D721Med (cell line): ENCODE results near the gene STIM1.
"Not testable (repeated sequence)": the region's sequence is repeated elsewhere in the genome, so short reads cannot be mapped to it uniquely, and the experiment has no call there.

Experiments used
- DNase-seq: peaks from one replicate; pipeline ENCODE4 v3.0.0; 2011; ENCODE audit warnings: low spot score; ENCODE audit not compliant: insufficient read length
- FAIRE-seq: peaks from 2 replicates; lab custom pipeline; 2011; peaks lifted over from hg19 to GRCh38; lab: Jason Lieb, UNC
- CTCF ChIP-seq: IDR thresholded peaks from 2 replicates; pipeline ENCODE4 v1.5.1; 2012; ENCODE audit warnings: mild to moderate bottlenecking, control low read depth; ENCODE audit not compliant: insufficient read depth; ENCODE audit errors: missing control alignments

Gene STIM1

DNA sequence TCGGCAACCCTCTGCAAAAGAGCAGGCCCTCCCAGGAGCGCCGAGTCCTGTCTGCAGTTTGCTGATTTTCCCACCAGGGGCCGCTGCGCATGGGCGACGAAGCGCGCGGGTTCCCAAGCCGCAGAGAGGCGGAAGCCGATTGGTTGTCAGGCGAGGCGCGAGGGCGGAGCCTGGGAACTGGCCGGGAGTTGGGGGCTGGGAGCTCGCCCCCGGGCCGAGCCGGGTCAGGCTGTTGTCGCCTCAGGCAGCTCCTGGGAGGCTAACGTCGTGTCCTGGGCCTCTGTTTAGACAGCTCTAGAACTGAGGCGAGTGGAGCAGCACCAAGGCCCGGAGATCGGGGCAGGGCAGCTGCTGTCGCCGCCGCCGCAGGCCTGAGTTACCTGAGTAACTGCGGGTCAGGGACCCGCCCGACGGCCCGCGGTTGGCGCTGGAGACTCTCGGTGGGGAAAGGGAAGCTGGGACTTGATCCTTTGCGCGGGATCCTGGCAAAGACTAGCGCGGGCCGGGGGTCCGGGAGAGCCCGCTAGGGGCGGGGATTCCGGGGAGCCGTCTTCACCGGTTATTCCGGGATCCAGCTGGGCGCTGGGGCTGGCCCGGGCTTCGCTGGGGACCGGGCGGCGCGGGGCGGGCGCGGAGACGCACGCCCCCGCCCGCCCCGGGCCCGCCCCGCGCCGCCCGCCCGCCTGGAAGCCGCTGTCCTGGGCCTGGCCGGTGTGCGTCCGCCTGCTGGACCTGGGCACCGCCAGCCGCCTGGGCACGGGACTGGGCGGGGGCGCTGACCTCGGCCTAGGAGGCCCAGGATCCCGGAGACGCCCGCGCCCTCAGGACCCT, at the start of gene STIM1:
TSS of gene STIM1 (plus strand) at position 688 of the 831 bp plus-strand sequence. CDS start 607 bp downstream, outside the sequence.
- DNase-seq (peak; percentile 45), FAIRE-seq (no peak)
- peak; percentile 84 for TF ChIP-seq CTCF

DNA sequence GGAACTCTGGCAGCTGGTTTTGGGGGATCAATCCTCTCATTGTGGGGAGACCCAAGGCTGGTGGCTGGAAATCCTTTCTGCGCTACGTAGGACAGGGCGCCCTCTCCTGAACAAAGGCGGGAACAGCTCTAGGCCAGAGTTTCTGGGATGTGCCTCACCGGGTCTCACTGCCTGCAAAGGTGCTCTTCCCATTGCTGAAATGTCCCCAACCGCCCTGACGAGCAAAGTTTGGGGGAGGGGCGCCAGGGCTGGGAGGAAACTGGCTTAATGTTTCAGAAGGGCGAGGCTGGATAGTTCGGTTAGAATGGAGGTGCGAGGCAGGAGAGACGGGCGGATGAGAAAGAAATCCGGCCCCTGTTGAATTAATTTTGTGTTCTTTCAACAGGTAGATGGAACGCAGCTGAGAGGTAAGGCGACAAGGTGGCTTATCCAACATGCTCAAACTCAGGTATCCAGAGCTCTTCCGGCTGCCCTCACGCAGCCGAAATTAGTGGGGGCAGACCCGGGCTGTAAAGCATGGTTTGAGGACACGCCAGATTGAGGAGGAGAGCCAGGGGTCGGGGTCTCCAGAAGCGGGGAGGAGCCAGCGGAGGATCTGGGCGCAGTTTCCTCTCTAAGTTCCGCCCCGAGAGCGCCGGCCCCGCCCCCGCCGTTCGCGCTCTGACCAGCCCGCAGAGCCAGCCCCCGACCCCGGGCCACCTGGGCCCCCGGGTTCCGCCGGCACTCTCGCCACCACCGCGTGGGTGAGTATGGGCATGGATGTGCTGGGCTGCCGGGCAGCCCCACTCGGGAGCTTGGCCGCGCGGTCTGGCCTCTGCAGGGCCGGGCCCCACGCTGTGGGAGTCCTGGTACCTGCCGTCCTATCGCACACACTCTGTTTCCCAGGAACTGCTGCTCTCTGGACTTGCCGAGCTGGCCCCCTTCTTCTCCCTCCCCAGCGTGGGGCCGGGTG, 47.3 kb upstream of the STIM1 start, which contains the start of gene PGAP2:
TSS of gene PGAP2 (plus strand) at position 652 of the 952 bp plus-strand sequence. CDS start 2,700 bp downstream, outside the sequence.
- peak; percentile 46 for DNase-seq
- FAIRE-seq, result no peak
- TF ChIP-seq CTCF, result peak; percentile 51

- TF ChIP-seq CTCF, result peak; percentile 29
- DNase-seq (no peak), FAIRE-seq (no peak)
Observed at GRCh38 chr11:3808861-3809623, 46.4 kb upstream of the STIM1 start.

- TF ChIP-seq CTCF, result no peak
- FAIRE-seq (no peak), DNase-seq (no peak)
Observed at GRCh38 chr11:3809624-3809928, 45.9 kb upstream of the STIM1 start.

DNA sequence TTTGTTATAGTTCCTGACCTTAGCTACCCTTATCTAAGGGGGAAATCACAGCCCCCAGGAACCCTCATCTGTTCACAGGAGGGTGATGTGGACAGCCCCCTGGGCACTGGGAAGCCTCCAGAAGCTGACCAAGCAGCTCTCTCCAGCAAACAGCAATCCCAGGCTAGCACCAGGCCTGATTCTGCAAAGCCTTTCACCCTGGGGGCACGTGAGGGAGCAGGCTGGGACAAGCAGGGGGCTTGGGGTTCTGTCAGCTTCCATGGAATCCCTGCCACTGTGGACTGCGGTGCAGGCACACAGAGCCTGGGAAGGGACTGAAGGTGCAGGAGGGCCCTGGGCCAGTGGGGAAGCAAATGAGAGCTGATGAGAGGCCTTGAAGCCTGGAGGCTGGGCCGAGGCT, 45.0 kb upstream of the STIM1 start:
- no peak for FAIRE-seq
- DNase-seq, result no peak
- TF ChIP-seq CTCF, result no peak

GRCh38 chr11:3810951-3811350, 44.5 kb upstream of the STIM1 start:
- no peak for DNase-seq
- TF ChIP-seq CTCF, result no peak
- no peak for FAIRE-seq

GRCh38 chr11:3814832-3815231, 40.6 kb upstream of the STIM1 start:
- FAIRE-seq, result not testable (repeated sequence)

More at GRCh38 chr11:3814832-3815231, 40.6 kb upstream of the STIM1 start:
- DNase-seq, result not testable (repeated sequence)
